UCSD-AML1 (cell line): ENCODE data around the gene FUBP3.

Experiments used
- DNase-seq: peaks from one replicate; lab custom pipeline; 2025; ENCODE audit not compliant: unreplicated experiment; lab: John Stamatoyannopoulos, UW

Gene FUBP3

DNA sequence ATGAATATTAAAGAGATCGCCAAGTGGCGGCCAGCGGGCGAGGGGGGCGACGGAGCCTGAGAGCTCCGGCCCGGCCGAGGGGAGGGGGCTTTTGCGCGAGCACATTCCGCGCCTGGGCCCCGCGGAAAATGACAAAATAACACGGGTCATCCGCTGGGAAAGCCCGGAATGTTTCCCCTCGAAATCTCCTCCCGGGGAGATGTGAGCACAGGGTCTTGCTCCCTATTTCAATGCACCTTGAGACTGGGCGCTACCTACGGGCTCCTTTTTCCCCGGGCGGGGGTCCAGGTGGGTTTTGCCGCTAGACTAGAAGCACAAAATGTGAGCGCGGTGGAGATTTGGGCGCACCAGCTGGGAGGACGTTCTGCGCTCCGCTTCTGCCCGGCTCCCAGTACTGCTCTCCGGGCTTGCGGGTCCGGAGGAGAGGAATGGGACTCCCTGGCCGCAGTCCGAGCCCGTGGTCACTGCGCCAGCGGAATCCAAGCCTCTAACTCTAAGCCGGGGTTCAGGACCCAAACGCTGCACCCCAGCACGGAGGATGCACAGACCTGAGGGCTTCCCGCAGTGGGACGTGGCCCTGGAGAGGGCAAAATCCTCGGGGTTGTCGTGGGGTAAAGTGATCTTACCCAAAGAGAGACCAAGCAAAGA is 82.2 kb downstream of the FUBP3 start:
- no peak for DNase-seq

DNA sequence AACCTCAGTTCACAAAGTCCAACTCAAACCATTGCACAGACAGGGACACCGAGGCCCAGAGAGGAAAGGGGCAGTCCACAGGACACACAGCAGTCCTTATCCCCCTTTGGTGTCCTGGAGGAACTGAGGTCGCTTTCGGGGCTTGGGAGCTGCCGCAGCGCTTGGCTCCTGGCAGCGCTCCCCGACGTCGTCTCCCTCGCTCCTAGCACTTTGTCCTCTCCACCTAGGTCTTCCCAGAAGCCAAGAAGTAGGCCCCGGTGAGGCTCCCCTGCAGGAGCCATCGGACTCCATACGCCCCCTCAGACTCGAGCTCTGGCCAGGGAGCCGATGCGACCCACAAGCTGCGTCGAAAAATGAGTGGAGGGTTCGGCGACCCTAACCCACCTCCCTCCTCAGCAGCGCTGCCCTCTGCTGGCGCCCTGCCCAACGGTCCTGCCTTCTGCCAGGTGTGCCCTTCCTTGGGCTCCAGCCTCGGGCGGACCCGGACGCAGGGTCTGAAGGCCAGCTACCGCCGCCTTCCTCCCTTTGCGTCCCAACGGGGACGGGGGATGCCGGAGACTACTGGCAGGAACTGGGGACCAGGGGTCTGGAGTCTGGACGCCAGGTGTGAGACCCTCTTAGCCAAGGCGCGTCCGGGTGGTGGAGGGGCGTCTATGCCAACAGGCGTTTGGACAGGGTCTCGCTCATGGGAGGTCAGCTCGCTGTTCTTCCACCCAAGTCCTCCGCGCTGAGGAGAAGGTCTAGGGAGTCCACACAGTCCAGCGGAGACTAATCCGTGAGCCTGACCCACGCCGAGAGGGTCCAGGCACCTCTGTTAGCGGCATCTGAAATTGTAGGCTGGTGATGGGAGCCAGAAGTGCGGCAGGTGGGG is 83.0 kb downstream of the FUBP3 start:
- no peak for DNase-seq

DNA sequence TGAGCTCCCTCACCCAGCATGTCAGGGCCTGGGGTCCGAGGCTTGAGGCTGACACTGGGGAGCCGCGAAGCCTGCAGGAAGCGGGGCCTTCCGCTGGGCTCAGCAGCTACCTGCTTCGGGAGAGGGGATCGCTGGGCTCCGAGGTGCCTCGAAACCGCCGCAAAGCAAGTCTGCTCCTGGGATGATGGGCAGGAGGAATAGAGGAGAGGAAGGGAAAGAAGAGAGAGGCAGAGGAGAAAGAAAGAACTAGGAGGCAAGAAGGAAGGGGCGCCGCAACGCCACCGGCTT is 83.5 kb downstream of the FUBP3 start:
- no peak for DNase-seq

DNA sequence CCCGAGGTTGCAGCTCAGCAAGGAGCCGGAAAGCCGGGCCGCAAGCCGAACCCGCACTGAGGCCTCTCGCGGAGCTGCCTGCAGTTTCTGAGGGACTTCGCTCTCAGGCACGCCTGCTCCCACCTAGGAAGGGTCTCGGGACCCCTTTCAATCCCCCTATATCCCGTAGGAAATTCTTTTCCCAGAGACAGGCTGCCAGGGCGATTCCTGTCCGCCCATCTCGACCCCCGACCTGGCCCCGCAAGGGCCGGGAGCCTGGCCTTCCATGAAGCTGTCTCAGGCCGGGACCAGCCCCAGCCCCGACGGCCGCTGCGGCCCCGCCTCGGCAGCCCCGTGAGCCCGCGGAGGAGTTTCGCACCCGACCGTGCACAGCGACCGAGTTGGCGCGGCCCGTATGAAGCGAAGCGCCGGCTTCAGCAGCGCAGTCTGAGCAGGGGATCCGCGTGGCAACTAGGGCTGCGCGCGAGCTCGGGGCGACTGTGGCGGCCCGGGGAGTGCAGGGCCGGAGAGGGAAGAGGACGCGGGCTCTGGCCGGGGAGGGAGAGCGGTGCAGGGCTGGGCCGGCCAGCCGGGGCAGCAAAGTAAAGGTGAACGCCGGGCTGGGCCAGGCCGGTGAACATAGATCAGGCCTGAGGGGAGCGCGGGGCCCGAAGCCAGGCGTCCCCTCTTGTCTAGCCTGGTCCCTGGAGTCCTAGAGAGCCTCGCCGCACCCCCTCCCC is 84.0 kb downstream of the FUBP3 start:
- DNase-seq: no peak

DNA sequence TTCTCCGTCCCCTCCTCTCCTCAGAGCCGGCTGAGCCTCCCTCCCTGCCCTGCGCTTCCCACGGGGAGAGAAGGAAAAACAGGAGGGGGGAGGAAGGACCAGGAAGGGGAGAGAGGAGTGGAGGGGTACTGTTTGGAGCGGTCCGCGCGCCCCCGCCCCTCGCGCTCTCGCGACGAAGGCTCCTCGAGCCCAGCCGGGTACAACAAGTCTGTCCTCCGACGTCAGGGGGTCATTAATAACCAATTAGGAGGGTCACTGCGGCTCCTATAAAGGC is 84.5 kb downstream of the FUBP3 start:
- no peak for DNase-seq

DNA sequence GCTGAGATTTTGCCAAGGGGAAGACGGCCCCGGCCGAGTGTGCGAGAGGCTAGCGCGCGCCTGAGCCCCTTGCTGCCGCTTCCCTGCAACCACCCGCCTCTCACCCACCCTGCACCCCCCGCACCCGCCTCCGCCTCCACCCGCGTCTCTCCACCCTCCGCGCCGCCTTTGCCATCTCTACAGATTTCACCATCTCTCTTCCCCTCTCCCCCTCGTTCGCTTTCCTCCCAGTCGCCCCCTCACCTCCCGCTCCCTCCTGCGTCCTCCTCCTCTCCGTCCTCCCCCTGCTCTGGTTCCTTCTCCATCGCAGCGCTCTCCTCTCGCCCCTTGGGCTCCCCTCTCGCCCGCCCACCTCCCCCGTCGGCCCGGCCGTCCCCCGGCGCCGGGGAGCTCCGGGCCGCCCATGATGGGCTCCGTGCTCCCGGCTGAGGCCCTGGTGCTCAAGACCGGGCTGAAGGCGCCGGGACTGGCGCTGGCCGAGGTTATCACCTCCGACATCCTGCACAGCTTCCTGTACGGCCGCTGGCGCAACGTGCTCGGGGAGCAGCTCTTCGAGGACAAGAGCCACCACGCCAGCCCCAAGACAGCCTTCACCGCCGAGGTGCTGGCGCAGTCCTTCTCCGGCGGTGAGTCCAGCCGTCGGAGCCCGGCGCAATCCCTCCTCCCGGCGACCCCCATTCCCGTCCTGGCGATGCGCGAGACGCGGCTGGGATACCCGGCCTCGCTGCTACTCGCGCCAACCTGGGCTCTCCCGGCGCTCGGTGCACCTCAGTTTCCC is 85.1 kb downstream of the FUBP3 start, which contains the start of gene PRDM12:
PRDM12 (plus strand) TSS at position 344 of the 778 bp plus-strand sequence; CDS start at position 404, 60 bp downstream.
- no peak for DNase-seq

DNA sequence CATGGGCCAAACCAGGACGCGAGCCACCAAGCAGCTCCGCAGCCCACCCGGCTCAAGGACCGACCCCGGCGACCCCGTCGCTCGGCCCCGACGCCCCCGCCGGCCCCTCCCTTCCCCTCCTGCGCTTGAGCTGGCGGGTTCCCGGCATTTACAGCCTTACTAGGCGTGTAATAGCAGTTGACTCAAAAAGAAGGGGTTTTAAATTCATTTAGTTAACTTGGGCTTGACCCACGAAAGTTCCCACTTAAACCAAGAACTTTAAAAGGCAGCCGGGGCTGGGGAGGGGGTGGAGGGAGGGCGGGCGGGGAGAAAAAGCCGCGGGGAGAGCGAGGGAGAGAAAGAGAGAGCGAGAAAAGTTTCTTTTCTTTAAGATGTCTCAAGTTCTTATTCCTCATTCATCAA is 85.7 kb downstream of the FUBP3 start:
- no peak for DNase-seq

DNA sequence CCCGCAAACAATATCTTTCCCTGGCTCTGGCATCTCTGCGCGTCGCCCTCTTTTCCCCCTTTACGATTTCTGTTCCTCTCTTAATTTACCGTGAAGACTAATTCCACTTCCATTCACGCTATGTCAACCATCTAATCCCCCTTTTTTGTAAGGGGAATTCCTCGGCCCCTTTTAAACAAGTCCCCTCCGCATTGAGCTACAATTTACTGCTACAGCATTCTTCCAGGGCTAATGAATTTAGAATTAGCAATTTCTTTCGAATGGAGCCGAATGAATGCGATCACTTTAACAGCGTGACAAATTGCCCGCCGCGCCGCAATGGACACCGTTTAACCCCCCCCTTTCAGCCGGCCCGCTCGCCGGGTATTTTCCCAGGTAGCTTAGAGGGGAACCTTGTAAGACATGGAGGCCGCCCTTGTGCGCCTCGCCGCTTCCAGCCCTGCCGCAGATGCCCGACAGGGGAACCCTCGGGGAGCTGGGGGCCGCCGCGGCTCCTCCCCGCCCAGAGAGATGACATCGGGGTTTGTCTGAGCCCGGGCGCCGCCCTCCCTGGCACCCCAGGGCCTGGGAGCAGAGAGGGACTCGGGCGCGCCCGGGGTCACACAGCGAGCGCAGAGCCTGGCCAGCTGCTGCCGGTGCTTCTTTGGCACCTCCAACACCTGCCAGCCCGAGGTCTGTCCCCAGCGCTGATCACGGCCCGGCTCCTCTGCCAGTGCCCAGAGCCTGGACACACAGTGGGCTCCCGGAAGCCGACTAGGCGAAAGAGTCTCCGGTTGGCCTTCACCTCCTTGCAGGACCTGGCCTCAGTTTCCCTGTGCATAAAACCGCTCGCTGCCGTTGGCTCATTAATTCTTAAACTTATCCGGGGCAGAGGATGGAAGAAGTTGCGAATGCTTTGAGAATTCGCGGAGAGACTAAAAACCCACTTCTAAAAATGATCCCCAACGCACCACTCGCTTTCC is 86.3 kb downstream of the FUBP3 start:
- no peak for DNase-seq

DNA sequence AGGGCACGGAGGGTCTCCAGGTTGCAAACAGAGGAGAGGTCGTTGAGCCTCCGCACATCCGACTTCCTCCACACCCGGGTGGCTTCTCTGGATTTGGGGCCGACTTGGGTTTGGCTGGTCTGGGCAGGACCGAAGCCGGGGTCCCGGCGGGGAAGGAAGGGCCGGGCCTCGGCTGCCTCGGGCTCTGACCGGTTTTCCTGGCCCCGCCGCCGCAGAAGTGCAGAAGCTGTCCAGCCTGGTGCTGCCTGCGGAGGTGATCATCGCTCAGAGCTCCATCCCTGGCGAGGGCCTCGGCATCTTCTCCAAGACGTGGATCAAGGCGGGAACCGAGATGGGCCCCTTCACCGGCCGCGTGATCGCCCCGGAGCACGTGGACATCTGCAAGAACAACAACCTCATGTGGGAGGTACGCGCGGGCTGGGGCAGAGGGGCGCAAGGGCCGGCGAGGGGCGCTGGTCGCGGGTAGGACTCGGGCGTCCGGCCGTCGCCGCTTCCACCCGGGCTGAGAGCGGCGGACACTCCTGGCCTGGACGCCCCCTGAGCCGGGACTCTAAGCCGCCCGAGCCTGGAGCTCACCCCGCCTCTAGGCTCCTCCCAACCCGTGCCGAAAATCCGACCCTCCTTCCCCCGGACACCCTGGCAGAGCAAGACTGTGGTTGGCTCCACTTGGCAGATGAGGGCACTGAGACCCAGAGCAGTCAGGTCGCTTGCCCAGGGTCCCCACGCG is 87.2 kb downstream of the FUBP3 start:
- no peak for DNase-seq

DNA sequence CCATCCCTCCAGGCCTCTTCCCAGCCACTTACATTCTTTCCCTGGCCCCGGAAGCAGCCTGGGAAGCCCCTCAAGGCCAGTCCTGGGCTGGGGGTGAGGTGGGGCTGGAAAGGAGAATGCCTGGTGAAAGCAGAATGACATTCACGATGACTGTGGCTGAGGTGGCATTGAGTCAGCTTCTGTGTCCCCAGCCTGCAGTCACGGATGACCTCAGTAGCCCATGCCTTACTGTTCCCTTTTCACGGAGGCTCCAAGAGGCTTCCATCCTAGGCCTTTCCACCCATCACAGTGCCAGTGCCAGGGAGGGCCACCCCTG is 87.7 kb downstream of the FUBP3 start:
- DNase-seq: no peak

DNA sequence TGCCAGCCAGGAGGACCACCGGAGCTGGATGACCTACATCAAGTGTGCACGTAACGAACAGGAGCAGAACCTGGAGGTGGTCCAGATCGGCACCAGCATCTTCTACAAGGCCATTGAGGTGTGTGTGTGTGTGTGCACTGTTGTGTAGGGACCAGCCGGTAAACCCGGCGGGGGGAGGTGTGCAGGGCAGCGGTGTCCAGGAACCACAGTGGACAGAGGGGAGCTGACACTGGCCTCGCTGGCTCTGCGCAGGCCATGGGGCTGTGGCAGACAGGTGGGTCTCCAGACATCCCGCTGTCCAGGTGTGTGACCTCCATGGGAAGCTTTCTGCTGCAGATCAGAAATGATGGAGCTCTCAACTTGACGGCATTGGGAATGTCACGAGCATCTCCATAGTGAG is 88.8 kb downstream of the FUBP3 start:
- no peak for DNase-seq

DNA sequence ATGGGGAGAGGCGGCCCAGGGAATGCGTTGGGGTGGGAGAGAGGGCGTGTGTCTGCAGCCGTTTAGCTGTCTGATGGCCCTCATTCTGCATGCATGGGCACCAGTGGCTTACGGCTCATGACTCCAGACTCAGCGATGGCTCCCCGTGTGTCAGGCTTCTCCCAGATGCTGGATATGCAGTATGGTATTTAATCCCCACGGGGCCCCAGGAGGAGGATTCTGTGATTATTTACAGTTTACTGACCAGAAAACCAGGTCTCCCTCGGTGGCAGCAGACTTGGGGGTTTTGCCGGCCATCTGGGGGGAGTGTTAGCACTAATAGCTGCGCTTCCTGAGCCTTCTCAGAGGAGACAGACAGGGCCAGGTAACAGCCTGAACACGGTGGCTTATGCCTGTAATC is 89.3 kb downstream of the FUBP3 start:
- DNase-seq: no peak

DNA sequence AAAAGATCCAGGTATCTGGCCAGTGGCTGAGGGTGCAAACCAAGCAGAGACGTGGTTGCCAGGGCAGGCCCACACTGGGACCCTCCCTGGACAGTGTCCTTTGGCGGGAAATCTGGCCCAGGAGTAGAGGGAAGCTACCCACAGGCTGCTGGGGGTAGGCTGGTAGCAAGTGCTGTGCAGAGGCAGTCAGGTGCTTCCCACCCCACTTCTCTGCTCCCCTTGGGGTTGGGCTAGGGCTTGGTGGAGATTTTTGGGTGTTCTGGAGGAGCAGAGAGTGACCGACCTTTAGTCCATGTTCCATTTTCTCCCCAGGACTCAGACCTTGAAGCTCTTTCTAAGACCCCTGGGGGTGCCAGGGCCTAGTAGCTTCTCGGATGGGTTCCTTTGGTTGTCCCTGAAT is 90.6 kb downstream of the FUBP3 start:
- DNase-seq: no peak

DNA sequence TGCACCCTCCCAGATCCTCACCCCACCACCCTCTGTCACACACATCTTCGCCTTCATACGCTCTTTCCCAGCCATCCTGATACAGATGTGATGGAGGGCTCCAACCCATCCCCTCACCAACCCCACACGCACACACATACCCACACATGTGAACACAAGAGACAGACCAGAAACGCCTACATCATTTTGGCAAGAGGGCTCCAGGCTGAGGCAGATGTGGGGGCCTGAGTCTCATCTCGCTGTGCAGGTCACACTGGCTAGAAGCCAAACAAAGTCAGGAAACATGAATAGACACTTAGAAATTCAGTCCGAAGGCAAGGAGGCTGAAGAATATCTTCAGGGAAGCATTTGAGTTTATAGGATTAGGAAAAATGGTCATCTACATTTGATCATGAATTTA is 91.3 kb downstream of the FUBP3 start:
- DNase-seq: no peak

DNA sequence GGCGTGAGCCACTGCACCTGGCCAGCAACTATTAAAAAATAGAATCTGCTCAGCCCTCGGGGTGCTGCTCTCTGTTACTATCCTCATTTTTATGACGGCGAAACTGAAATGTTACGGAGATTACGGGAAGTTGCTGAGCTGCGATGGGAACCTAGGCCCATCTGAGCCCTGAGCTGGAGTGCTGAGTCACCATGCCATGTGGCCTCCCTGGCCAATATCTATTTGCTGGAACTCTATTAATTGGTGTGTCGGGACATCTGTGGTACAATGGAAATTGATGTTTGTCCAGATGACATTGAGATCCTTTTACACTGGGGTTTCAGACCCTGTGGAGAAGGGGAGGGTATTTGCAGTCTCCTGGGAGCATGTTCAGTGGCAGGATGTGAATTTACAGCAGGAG is 93.1 kb downstream of the FUBP3 start:
- DNase-seq: no peak

DNA sequence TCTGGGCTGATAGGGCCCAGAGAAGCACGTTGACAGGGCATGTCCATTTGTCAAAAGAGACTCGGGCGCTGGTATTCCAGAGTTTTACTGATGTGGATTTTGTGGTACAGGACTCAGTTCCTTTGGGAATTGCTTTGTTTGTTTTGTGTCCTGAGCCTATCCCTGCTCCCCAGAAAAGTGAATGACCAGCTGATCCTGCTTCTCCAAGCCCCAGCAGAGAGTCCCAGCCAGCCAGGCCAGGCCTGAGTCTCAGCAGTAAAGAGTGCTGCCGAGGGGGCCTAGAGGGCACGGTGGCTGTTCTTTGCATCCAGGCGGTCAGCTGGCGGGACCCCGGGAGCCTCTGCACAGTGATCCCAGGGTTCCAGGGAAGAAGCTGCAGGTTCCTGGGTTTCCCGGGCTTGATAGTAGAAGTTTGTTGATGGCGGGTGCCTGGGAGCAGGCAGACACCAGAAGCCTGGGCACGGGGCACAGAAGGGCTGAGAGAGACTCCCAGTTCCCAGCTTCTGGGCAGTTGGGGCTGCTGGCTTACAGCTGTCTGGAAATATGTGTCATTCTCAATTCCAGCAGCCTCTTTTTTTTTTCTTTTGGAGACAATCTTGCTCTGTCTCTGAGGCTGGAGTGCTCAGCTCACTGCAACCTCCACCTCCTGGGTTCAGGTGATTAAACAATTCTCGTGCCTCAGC is 93.7 kb downstream of the FUBP3 start:
- DNase-seq: no peak

DNA sequence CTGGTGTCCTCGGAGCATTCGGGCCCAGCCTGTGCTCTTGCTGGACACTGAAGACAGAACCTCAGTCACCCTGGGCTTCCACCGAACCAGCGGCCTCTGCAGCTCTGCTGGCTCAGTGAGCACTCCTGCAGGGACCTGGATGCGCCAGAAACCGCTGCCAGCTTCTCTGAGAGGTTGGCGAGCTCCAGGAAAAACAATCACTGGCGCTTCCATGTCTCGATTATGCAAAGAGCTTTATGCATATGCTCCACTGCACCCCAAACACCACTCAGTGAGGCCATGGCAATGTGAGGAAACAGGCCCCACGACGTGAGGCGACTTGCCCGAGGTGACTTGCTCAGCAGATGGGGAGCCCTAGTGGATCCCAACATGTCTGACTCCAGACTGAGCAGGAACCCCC is 96.0 kb downstream of the FUBP3 start:
- no peak for DNase-seq

DNA sequence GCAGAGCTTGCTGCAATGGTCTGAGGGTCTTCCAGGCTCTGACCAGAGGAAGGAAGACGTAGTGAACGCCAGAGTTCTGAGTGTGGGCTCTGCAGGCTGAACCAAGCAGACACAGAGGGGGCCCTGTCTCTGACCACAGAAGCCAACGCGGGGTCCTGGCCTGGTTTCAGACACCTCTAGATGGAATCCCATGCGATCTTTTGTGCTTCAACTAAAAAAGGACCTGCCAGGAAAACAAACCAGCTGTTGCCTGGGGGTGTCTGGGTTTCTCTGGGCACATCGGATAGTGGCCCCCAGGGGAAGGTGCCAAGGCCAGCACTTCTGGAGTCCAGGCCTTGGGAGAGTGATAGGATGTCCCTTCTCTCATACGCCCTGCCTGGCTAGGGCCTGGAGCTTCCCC is 97.9 kb downstream of the FUBP3 start:
- no peak for DNase-seq
